Measurements from ENCODE around the gene SMYD3.

Gene SMYD3

GRCh38 chr1:246275036-246275435 is 232.0 kb downstream of the SMYD3 start:
- H3K4me3 ChIP-seq (ENCODE audit: low read depth, low read length) = no peak overlapping the region
- no peak for TF ChIP-seq CTCF (IDR thresholded peaks at IDR 0.05; ENCODE audit: borderline replicate concordance, insufficient read depth, low read depth, low read length)

GRCh38 chr1:246274186-246274585 is 232.9 kb downstream of the SMYD3 start:
- no peak overlapping the region for H3K4me3 ChIP-seq (ENCODE audit: low read depth, low read length)
- TF ChIP-seq CTCF (IDR thresholded peaks at IDR 0.05; ENCODE audit: borderline replicate concordance, insufficient read depth, low read depth, low read length) = no peak

- H3K4me3 ChIP-seq (ENCODE audit: low read depth, low read length) = no peak overlapping the region
- no peak for TF ChIP-seq CTCF (IDR thresholded peaks at IDR 0.05; ENCODE audit: borderline replicate concordance, insufficient read depth, low read depth, low read length)
Observed at GRCh38 chr1:246271516-246271915, 235.6 kb downstream of the SMYD3 start.

- TF ChIP-seq CTCF (IDR thresholded peaks at IDR 0.05; ENCODE audit: borderline replicate concordance, insufficient read depth, low read depth, low read length) = no peak
- no peak overlapping the region for H3K4me3 ChIP-seq (ENCODE audit: low read depth, low read length)
Observed at GRCh38 chr1:246270236-246270635, 236.8 kb downstream of the SMYD3 start.

- no peak overlapping the region for H3K4me3 ChIP-seq (ENCODE audit: low read depth, low read length)
- no peak for TF ChIP-seq CTCF (IDR thresholded peaks at IDR 0.05; ENCODE audit: borderline replicate concordance, insufficient read depth, low read depth, low read length)
Observed at GRCh38 chr1:246269466-246269865, 237.6 kb downstream of the SMYD3 start.

GRCh38 chr1:246267896-246268295 is 239.2 kb downstream of the SMYD3 start:
- no peak for TF ChIP-seq CTCF (IDR thresholded peaks at IDR 0.05; ENCODE audit: borderline replicate concordance, insufficient read depth, low read depth, low read length)
- no peak overlapping the region for H3K4me3 ChIP-seq (ENCODE audit: low read depth, low read length)

- H3K4me3 ChIP-seq (ENCODE audit: low read depth, low read length) = no peak overlapping the region
- TF ChIP-seq CTCF (IDR thresholded peaks at IDR 0.05; ENCODE audit: borderline replicate concordance, insufficient read depth, low read depth, low read length) = no peak
Observed at GRCh38 chr1:246267426-246267825, 239.7 kb downstream of the SMYD3 start.
